Natural killer cell treated with Interleukin-12 subunit alpha and Interleukin-12 subunit beta and Interleukin-15 and Interleukin-18, amount 100 ng/mL, for 72 hours (primary cell): ENCODE data around the gene DGKG. TPM values are rescaled to one million over a fixed set of nuclear protein-coding genes. Genes with fewer than 3 reads are reported as not detected.

Experiments
- ATAC-seq, 2 donors: fragments of 150-1000 bp; cut with Tn5 transposase in 1 of 2; sonication (Bioruptor Pico), chemical (Tn5 transposase) in 1 of 2; 2 replicates each; pipeline ENCODE4 v1.10.0; 2021
- DNase-seq: peaks from one replicate; pipeline ENCODE4 v3.0.0; 2022; ENCODE audit warnings: low spot score
- H3K27ac Mint-ChIP-seq, 2 donors: 1 replicate in 1 of 2; 2 replicates in 1 of 2; pipeline ENCODE4 v1.8.0; 2022; ENCODE audit warnings: mixed read lengths in 2 of 2, mild to moderate bottlenecking in 1 of 2, moderate library complexity in 1 of 2
- H3K27me3 Mint-ChIP-seq, 2 donors: 1 replicate in 1 of 2; 2 replicates in 1 of 2; pipeline ENCODE4 v1.8.0; 2022; ENCODE audit warnings: mixed read lengths in 2 of 2
- H3K36me3 Mint-ChIP-seq: one replicate; pipeline ENCODE4 v1.8.0; 2022; ENCODE audit warnings: mixed read lengths
- H3K4me1 Mint-ChIP-seq, 2 donors: 1 replicate in 1 of 2; 2 replicates in 1 of 2; pipeline ENCODE4 v1.8.0; 2022; ENCODE audit warnings: low read depth in 2 of 2, mixed read lengths in 2 of 2, mild to moderate bottlenecking in 1 of 2
- H3K4me3 Mint-ChIP-seq: one replicate; pipeline ENCODE4 v1.8.0; 2022; ENCODE audit warnings: mixed read lengths
- H3K9me3 Mint-ChIP-seq: 2 replicates; pipeline ENCODE4 v1.8.0; 2022; ENCODE audit warnings: mixed read lengths
- total RNA-seq, 2 donors: library from RNA; stranded (reverse); gene quantifications; one replicate each; pipeline ENCODE4 v1.2.3, GENCODE V29; 2022

The DGKG gene
- total RNA-seq, 2 donors from 2014 or later, result 6.2 to 7.5 TPM

DNA sequence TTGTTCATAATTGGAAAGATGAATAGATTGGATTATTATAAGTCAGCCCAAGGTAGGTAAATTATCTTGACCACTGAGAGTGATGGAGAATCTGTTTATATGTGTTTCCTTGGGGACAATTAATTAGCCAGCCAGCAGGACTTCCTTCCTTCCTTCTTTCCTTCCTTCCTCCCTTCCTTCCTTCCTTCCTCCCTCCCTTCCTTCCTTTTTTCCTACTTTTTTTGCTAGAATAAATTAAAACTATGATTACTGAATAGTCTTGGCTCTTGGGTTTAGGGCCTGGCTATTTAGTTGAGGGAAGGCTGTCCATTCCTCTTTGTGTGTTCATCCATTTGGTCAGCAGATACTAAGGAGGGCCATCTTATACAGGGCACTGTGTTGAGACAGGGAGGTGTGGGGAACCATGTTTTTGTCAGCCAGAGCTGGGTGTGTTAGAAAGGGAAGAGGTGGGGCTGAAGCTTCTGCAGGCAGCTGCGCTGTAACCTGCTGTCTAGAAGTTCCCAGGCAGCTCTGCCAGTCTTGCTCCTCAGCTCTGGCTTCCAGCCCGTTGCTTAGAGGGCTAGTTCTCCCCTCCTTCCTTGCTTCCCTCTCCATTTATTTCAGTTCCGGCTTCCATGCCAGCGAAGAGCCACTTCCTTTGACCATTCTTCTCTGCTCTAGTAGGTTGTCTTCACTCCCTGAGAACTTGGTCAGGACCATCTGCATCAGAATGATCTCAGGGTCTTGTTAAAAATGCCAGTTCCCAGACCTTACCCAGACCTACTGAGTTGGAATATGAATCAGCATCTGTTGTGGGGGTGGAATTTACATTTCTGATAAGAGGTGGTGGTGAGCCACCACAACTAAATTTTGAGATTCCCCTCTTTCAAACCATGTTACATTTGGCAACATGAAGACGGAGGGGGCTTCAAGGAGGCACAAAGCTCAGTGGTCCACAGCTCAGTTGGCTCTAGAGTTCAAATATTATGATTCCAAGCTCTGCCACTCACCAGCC, 113.9 kb downstream of the DGKG start:
- no peaks in the 10 kb centered on the region for H3K36me3 Mint-ChIP-seq
- H3K27me3 Mint-ChIP-seq, result peaks cover 24 to 40% of the 10 kb centered on the region in 2 donors
- ATAC-seq (no peak), DNase-seq (no peak)
- H3K4me1 Mint-ChIP-seq, result peaks cover 4 to 6% of the 10 kb centered on the region in 2 donors
- no peak overlapping the region for H3K4me3 Mint-ChIP-seq
- no peaks in the 10 kb centered on the region for H3K9me3 Mint-ChIP-seq
- peak overlapping the region in 1 of 2 donors; percentile 28 for H3K27ac Mint-ChIP-seq

DNA sequence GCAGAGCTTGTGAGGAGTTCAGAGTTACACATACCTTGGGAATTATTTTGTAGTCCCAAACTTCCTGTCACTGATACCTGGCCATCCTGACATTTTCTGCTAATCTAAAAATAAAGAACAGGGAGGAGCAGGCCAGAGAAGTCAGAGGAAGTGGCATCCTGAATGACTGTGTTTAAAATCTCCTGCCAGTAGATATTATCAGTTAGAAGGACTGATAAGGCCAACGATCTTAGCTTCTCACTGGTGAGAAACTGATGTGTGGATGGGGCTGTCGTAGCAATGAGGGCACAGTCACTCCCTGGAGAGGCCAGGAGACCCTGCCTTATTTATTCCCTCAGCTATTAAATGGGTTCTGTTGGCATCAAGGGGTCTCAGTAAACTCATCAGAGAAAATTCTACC, 115.1 kb downstream of the DGKG start:
- no peaks in the 10 kb centered on the region for H3K9me3 Mint-ChIP-seq
- peaks cover 6 to 10% of the 10 kb centered on the region in 2 donors for H3K4me1 Mint-ChIP-seq
- H3K4me3 Mint-ChIP-seq, result no peak overlapping the region
- peaks cover 23 to 40% of the 10 kb centered on the region in 2 donors for H3K27me3 Mint-ChIP-seq
- H3K27ac Mint-ChIP-seq, result no peak overlapping the region
- H3K36me3 Mint-ChIP-seq, result no peaks in the 10 kb centered on the region
- no peak for DNase-seq
- no peak for ATAC-seq

DNA sequence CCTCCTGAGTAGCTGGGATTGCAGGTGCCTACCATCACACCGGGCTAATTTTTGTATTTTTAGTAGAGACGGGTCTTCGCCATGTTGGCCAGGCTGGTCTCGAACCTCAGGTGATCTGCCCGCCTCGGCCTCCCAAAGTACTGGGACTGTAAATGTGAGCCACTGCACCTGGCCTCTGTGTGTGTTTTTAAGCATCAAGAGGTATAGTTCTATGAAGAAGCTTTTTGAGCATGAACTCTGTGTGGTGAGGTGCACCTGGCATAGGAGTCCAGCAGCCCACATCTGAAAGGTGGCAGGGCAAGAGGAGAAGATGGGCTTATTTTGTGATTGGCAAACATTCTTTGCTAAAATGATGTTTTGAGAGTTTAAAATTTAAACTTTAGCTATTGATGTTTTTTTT, 118.0 kb downstream of the DGKG start:
- ATAC-seq, result no peak
- DNase-seq, result no peak

DNA sequence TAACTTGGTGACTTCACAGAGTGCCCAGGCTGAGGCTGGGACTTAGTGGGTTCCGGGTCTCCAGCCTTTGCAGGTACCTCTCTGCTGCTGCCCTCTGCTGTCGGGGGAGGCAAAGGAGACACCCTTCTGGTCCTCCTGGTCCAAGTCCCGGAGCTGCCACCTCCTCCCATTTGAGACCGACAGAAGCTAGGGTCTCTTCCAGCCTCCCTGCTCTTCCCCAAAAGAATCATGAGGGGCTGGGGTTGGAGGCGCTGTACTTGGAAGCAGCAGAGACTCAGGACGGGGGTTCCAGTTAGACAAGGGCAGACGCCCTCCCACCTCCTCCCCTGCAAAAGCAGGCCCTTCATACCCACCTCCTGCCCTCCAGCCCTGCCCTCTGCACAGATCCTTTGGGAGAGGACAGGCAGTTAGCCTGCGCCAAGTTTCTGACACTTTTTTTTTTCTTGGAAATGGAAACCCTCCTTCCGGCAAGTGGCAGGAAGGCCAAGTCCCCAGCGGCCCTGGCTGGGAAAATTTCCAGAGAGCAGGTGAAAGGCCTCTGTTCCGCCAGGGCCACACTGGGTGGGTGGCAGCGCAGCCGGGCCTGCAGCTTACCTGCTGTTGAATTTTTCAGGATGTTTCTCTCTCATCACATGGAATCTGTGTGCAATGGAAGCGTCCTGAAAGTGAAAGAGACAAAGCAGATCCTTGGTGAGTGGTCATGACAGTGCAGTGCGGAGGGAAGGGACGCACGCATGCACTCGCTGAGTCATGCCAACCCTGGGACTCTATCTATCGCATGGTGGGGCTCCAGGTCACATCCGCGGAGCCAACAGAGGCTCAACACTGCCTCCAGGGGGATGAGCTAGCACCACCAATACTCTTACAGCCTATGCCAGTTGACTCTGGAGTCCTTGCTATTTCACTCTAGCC, 119.9 kb downstream of the DGKG start:
- ATAC-seq, result peak; percentile 99
- no peaks in the 10 kb centered on the region for H3K9me3 Mint-ChIP-seq
- H3K4me3 Mint-ChIP-seq, result peak overlapping the region; percentile 62

More for the DNA sequence above, 118.0 kb downstream of the DGKG start:
- Mint-ChIP-seq H3K4me3 (no peak overlapping the region), H3K4me1 (peaks cover 19 to 25% of the 10 kb centered on the region in 2 donors), H3K36me3 (no peaks in the 10 kb centered on the region), H3K27me3 (peaks cover 16 to 26% of the 10 kb centered on the region in 2 donors), H3K9me3 (no peaks in the 10 kb centered on the region), H3K27ac (no peak overlapping the region)

DNA sequence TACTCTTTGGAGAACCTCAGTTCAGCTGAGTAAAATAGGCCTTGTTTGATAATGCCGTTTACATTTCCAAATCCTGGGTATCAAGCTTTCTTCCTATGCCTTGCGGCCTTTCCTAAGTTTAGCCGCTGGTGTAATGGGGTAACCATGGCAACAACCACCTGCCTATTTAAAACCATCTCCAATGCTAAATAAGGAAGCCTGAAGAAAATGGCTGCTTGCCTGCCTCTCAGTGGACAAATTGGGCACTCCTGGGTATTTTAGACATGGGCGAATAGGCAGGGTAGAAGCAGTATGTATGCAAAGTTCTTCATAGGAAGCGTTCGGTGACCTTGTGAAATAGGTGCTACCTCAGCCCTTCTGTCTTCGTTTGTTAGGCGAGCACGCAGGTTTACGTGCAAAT, 122.7 kb downstream of the DGKG start:
- H3K4me3 Mint-ChIP-seq, result no peak overlapping the region
- peaks cover 0 to 3% of the 10 kb centered on the region in 2 donors for H3K27me3 Mint-ChIP-seq
- ATAC-seq (no peak), DNase-seq (no peak)
- peaks cover 21 to 35% of the 10 kb centered on the region in 2 donors for H3K4me1 Mint-ChIP-seq
- H3K27ac Mint-ChIP-seq, result peak overlapping the region in 1 of 2 donors; percentile 22
- no peaks in the 10 kb centered on the region for H3K36me3 Mint-ChIP-seq
- H3K9me3 Mint-ChIP-seq, result no peaks in the 10 kb centered on the region

More for the DNA sequence above, 119.9 kb downstream of the DGKG start:
- H3K27me3 Mint-ChIP-seq, result peaks cover 5 to 8% of the 10 kb centered on the region in 2 donors
- H3K4me1 Mint-ChIP-seq, result peaks cover 12 to 26% of the 10 kb centered on the region in 2 donors
- H3K27ac Mint-ChIP-seq, result peak overlapping the region; percentile 67 to 69
- no peaks in the 10 kb centered on the region for H3K36me3 Mint-ChIP-seq
- DNase-seq, result peak; percentile 87

DNA sequence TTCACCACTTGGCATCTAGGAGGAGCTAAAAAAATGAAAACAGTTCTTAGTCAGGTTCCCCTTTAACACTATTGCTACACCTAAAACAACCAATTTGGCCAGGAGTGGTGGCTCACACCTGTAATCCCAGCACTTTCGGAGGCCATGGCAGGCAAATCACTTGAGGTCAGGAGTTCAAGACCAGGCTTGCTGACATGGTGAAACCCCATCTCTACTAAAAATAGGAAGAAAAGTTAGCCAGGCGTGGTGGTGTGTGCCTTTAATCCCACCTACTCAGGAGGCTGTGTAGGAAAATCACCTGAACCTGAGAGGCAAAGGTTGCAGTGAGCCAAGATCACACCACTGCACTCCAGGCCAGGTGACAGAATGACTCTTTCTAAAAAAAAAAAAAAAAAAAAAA, 124.1 kb downstream of the DGKG start:
- Mint-ChIP-seq H3K36me3 (no peaks in the 10 kb centered on the region), H3K27ac (no peak overlapping the region), H3K9me3 (no peaks in the 10 kb centered on the region), H3K27me3 (no peaks in the 10 kb centered on the region), H3K4me1 (peaks cover 21 to 31% of the 10 kb centered on the region in 2 donors), H3K4me3 (no peak overlapping the region)
- DNase-seq, result no peak
- no peak for ATAC-seq

DNA sequence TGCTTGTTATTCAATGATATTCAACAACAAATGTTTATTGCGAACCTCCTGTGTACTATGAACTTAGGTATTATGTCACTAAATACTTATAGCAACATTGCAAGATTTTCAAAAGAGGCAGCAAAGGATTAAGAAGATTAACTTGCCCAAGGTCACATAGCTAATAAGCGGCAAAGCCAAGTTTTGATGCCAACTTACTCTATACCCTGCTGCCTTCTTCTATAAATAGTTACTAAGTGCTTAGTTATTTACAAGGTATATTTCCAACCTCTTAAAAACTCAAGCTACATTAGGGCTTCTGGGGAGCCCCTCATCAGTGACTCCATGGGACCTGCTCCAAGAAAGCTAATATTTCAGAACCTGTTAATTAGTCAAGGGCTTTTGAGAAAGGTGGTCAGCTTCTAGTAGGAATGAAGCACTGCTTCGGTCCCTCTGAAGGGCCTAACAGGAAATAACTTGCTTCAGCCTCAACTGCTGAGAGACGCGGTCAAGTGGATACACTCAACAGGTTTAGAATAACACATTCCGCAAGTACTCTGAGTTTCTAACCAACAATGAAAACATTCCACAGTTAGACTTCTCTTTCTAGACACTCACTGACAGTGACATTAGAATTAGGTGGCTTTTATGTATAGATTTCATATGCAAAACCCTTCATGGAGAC, 125.5 kb downstream of the DGKG start:
- Mint-ChIP-seq H3K9me3 (no peaks in the 10 kb centered on the region), H3K4me3 (peak overlapping the region; percentile 40), H3K4me1 (peaks cover 17 to 23% of the 10 kb centered on the region in 2 donors), H3K36me3 (no peaks in the 10 kb centered on the region), H3K27me3 (no peaks in the 10 kb centered on the region), H3K27ac (peak overlapping the region; percentile 63 to 88)
- no peak for DNase-seq
- no peak for ATAC-seq

DNA sequence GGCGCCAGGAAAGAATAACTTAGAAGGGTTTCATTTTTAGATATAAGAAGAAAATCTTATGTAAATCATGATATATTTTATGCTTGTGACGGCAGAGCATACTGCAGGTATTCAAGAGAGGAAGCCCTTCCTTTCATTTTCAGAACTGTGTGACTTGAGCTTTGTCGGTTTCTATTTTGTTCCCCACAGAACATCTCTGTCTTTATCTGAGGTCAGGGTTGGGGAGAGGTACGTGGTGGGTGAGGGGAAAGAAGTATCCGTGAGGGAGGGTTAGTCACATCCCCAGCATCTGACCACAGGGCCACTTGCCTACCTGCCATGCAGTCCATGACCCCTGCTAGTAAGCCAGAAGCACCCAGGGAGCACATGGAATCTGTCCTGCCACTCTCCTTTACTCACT, 126.5 kb downstream of the DGKG start:
- no peak for DNase-seq

DNA sequence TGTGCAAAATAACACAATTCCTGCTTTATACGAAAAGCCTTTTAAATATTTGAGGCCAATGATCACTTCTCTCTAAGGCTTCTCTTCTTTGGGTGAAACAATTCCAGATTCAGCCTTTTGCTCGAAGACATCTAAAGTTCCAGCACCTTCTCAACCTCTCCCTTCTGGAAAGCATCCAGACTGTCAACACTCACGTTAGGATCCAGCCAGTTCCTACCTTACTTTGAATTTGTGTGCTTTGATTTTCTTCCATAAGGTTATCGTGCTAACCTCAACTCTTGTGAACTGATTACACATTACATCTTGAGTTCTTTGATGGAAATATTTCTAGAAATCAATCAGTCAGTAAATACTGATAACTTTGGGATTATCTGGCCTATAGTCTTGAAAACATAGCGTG, 127.9 kb downstream of the DGKG start:
- DNase-seq (no peak), ATAC-seq (no peak)
- no peaks in the 10 kb centered on the region for H3K36me3 Mint-ChIP-seq
- H3K27me3 Mint-ChIP-seq, result peaks cover 0 to 5% of the 10 kb centered on the region in 2 donors
- H3K4me1 Mint-ChIP-seq, result peaks cover 8 to 11% of the 10 kb centered on the region in 2 donors
- H3K27ac Mint-ChIP-seq, result peak overlapping the region in 1 of 2 donors; percentile 88
- H3K4me3 Mint-ChIP-seq, result no peak overlapping the region
- H3K9me3 Mint-ChIP-seq, result no peaks in the 10 kb centered on the region

More for the DNA sequence above, 126.5 kb downstream of the DGKG start:
- peak overlapping the region; percentile 40 for H3K4me3 Mint-ChIP-seq
- peaks cover 16% of the 10 kb centered on the region in 2 donors for H3K4me1 Mint-ChIP-seq
- H3K9me3 Mint-ChIP-seq, result no peaks in the 10 kb centered on the region
- peak overlapping the region; percentile 63 to 88 for H3K27ac Mint-ChIP-seq
- no peaks in the 10 kb centered on the region for H3K27me3 Mint-ChIP-seq
- ATAC-seq, result peak; percentile 56 to 87
- no peaks in the 10 kb centered on the region for H3K36me3 Mint-ChIP-seq

DNA sequence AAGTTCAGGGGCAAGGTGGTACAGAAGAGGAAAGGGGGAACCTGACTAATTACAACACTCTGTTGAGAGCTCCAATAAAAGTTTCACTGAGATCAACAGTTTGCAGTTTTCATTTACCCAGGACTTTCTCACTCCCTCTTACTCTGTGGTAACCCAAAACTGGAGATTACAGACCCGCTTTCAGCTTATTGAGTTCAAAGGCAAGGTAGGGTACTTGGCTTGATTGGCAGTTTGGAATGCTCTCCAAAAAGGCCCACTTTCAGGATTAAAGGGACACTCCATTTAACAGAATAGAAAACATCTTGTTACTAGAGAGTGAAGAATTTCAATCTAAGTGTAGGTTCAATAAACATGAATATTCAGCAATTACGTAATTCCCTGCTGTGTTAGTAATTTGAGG, 135.6 kb downstream of the DGKG start:
- Mint-ChIP-seq H3K4me3 (no peak overlapping the region), H3K27me3 (peaks cover 25 to 35% of the 10 kb centered on the region in 2 donors), H3K4me1 (peaks cover 9 to 12% of the 10 kb centered on the region in 2 donors), H3K9me3 (no peaks in the 10 kb centered on the region), H3K36me3 (no peaks in the 10 kb centered on the region), H3K27ac (peak overlapping the region in 1 of 2 donors; percentile 7)
- ATAC-seq (no peak), DNase-seq (no peak)

DNA sequence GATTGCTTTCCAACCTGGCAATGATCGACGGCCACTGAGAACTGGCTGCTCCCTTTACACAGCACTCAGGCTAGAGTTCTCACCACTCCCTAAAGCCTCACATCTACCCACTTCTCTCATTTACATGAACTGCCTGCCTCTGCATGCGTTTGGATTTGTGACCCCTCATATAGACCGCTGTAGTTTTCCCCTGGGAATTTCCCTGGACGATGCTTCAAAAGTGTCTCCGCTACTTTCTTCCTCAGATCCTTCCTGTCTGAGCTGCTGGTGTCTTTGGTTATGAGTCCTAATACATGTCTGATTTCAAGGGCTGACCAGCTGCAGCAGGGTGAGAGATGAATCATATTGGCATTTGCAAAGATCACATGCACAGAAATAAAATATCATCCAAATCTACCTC, 136.4 kb downstream of the DGKG start:
- no peak overlapping the region for H3K4me3 Mint-ChIP-seq
- no peaks in the 10 kb centered on the region for H3K9me3 Mint-ChIP-seq
- H3K27ac Mint-ChIP-seq, result peak overlapping the region in 1 of 2 donors; percentile 7
- DNase-seq (no peak), ATAC-seq (no peak)
- H3K4me1 Mint-ChIP-seq, result peaks cover 9 to 12% of the 10 kb centered on the region in 2 donors
- H3K27me3 Mint-ChIP-seq, result peaks cover 25 to 35% of the 10 kb centered on the region in 2 donors
- no peaks in the 10 kb centered on the region for H3K36me3 Mint-ChIP-seq

DNA sequence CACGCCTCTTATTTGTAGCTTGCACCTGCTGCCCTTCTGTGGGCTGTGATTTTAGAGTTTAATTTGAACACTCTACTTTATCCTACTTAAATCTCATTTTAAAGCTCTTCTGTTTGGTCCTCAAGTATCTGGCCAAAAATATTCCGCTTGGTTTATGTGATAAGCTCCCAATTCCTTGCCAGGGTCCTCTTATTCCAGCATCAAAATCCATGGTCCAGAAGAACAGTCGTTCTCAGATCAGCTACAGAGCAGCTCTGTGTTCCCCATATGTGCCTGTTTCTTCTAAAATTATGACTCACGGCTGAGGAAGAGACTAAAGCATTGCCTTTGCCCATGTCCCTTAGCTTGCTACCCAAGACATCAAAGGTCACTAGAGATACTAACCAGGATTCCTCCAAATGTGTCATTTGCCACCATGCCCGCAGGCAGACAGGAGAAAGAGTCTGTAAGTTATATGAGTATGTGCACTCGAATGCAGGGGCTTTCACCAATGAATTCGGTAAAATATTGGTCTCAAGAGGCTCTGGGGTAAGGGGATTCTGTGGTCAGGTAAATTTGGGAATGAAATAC, 137.9 kb downstream of the DGKG start:
- DNase-seq (no peak), ATAC-seq (no peak)
- H3K36me3 Mint-ChIP-seq, result no peaks in the 10 kb centered on the region
- no peak overlapping the region for H3K4me3 Mint-ChIP-seq
- H3K4me1 Mint-ChIP-seq, result peaks cover 12 to 13% of the 10 kb centered on the region in 2 donors
- H3K27me3 Mint-ChIP-seq, result peaks cover 20 to 35% of the 10 kb centered on the region in 2 donors
- H3K27ac Mint-ChIP-seq, result no peak overlapping the region
- no peaks in the 10 kb centered on the region for H3K9me3 Mint-ChIP-seq

DNA sequence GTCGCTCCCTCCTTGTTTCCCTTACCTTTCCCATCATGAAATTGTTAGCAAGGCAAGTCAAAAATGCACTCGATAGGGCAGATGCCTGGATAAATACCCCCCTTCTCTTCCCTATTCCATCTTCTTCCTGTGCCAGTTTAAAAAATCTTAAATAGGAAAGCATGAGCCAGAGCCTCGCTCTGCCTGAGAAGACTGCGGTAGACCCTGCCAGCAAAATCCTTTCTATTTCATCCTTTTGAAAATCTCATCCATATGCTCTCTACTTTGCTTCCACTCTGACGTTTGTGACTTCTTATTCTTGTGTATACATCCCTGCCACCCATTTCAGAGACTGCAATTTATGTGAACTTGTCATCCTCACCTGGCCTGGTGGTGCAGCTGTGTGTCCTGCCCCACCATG, 138.6 kb downstream of the DGKG start:
- H3K4me3 Mint-ChIP-seq, result no peak overlapping the region
- no peak for ATAC-seq
- peaks cover 10 to 12% of the 10 kb centered on the region in 2 donors for H3K4me1 Mint-ChIP-seq
- peaks cover 16 to 29% of the 10 kb centered on the region in 2 donors for H3K27me3 Mint-ChIP-seq
- no peak overlapping the region for H3K27ac Mint-ChIP-seq
- no peaks in the 10 kb centered on the region for H3K36me3 Mint-ChIP-seq
- no peaks in the 10 kb centered on the region for H3K9me3 Mint-ChIP-seq
- DNase-seq, result no peak
